ENCODE results near the gene TP53RK. TPM values are rescaled to one million over a fixed set of nuclear protein-coding genes. Genes with fewer than 3 reads are reported as not detected.

TP53RK gene
- total and polyA plus RNA-seq, 2 donors (not counting 1 experiment from before 2014, with no cell fraction given), result 3.1 to 22.5 TPM

DNA sequence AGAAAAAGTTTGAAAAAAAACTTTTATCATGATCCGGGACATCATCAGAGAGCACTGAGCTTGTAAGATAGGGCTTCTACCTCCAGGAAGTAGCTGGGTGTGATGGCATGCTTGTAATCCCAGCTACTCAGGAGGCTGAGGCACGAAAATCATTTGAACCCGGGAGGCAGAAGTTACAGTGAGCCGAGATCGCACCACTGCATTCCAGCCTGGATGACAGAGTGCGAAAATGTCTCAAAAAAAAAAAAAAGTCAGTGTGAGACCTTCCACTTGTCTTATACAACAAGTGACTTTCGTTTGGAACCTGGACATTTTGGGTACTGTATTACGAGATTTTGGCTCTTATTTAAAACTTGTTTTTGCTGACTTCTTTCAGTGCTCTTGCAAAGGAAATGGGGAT, 32.1 kb downstream of the TP53RK start:
- intact Hi-C loops (cut with micrococcal nuclease), result no loop called here
- Histone ChIP-seq H3K4me1 (ENCODE audit: control insufficient read depth in 2 of 2, insufficient read depth in 2 of 2, low read length in 2 of 2) (no peaks in the 10 kb centered on the region), H3K9me3 (ENCODE audit: control extremely low read depth in 1 of 3, control insufficient read depth in 2 of 3, insufficient read depth in 1 of 3, low read length in 2 of 3) (no peaks in the 10 kb centered on the region), H3K27ac (ENCODE audit: low read length in 2 of 2) (no peak overlapping the region), H3K79me2 (ENCODE audit: control insufficient read depth, insufficient read depth, low read length) (no peaks in the 10 kb centered on the region), H3K9ac (ENCODE audit: low read length) (no peak overlapping the region), H3K4me2 (replicated peaks; ENCODE audit: low read depth, low read length, poor library complexity, severe bottlenecking) (no peak overlapping the region), H4K20me1 (ENCODE audit: control insufficient read depth, insufficient read depth, low read length, poor library complexity, severe bottlenecking) (no peaks in the 10 kb centered on the region), H3K36me3 (replicated peaks in 1 of 2; ENCODE audit: control extremely low read depth in 1 of 2, control insufficient read depth in 1 of 2, extremely low read depth in 1 of 2, insufficient read depth in 2 of 2, low read length in 1 of 2) (no peaks in the 10 kb centered on the region), H2AFZ (ENCODE audit: insufficient read depth, low read depth, low read length, poor library complexity, severe bottlenecking) (no peak overlapping the region), H3K27me3 (replicated peaks in 1 of 4; ENCODE audit: control extremely low read depth in 1 of 4, control insufficient read depth in 3 of 4, insufficient read depth in 4 of 4, low read length in 3 of 4) (peaks cover 0 to 2% (median 0%) of the 10 kb centered on the region in 4 experiments), H3K4me3 (ENCODE audit: control extremely low read depth in 1 of 5, extremely low read depth in 1 of 5, insufficient read depth in 1 of 5, low read depth in 2 of 5, low read length in 4 of 5) (no peak overlapping the region)
- Mint-ChIP-seq H3K27ac (no peak overlapping the region), H3K4me1 (no peaks in the 10 kb centered on the region), H3K9me3 (ENCODE audit: insufficient read depth) (no peaks in the 10 kb centered on the region), H3K4me3 (no peak overlapping the region), H3K27me3 (peaks cover 32% of the 10 kb centered on the region)
- ChIA-PET POLR2A (no interaction called here), CTCF (interaction anchor here (1.1 kb wide), 1 partner anchor 22 kb away, joined by 3 read pairs; no protein-coding TSS in a partner anchor)
- ATAC-seq (ENCODE audit: low read depth) (no peak), DNase-seq (no peak)
- TF ChIP-seq EZH2 (IDR thresholded peaks at IDR 0.05; ENCODE audit: borderline replicate concordance, insufficient read depth, low read depth, low read length, poor library complexity, severe bottlenecking), result no peak
- TF ChIP-seq, protein P1, sequence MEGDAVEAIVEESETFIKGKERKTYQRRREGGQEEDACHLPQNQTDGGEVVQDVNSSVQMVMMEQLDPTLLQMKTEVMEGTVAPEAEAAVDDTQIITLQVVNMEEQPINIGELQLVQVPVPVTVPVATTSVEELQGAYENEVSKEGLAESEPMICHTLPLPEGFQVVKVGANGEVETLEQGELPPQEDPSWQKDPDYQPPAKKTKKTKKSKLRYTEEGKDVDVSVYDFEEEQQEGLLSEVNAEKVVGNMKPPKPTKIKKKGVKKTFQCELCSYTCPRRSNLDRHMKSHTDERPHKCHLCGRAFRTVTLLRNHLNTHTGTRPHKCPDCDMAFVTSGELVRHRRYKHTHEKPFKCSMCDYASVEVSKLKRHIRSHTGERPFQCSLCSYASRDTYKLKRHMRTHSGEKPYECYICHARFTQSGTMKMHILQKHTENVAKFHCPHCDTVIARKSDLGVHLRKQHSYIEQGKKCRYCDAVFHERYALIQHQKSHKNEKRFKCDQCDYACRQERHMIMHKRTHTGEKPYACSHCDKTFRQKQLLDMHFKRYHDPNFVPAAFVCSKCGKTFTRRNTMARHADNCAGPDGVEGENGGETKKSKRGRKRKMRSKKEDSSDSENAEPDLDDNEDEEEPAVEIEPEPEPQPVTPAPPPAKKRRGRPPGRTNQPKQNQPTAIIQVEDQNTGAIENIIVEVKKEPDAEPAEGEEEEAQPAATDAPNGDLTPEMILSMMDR (IDR thresholded peaks at IDR 0.05), result no peak
- 97% methylated on average over 6 of the region's 8 CpGs for WGBS (ENCODE audit: insufficient coverage)

DNA sequence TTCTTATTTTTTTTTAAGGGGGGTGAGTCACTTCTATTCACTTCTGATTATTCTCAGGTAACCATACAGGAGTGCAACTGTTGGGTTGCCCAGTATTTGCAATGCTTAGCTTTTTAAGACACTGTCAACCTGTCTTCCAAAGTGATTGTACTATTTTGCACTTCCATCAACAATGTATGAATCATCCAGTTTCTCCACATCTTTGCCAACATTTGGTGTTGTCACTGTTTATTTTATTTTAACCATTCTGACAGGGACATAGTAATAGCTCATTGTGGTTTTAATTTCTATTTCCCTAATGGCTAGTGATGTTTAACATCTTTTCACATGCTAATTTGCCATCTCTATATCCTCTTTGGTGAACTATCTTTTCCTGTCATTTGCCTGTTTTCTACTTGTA, 36.5 kb downstream of the TP53RK start:
- no peaks in the 10 kb centered on the region for H3K79me2 ChIP-seq (ENCODE audit: control insufficient read depth, insufficient read depth, low read length)
- Mint-ChIP-seq H3K9me3 (ENCODE audit: insufficient read depth) (no peaks in the 10 kb centered on the region), H3K27ac (no peak overlapping the region), H3K4me1 (no peaks in the 10 kb centered on the region), H3K4me3 (no peak overlapping the region), H3K27me3 (peaks cover 47% of the 10 kb centered on the region)
- H3K36me3 ChIP-seq (replicated peaks in 1 of 2; ENCODE audit: control extremely low read depth in 1 of 2, control insufficient read depth in 1 of 2, extremely low read depth in 1 of 2, insufficient read depth in 2 of 2, low read length in 1 of 2), result no peaks in the 10 kb centered on the region
- DNase-seq (no peak), ATAC-seq (ENCODE audit: low read depth) (no peak)
- peaks cover 0 to 4% (median 0%) of the 10 kb centered on the region in 3 donors for H3K9me3 ChIP-seq (ENCODE audit: control extremely low read depth in 1 of 3, control insufficient read depth in 2 of 3, insufficient read depth in 1 of 3, low read length in 2 of 3)
- TF ChIP-seq, protein P1 (IDR thresholded peaks at IDR 0.05), result no peak
- no peak for TF ChIP-seq EZH2 (IDR thresholded peaks at IDR 0.05; ENCODE audit: borderline replicate concordance, insufficient read depth, low read depth, low read length, poor library complexity, severe bottlenecking)
- intact Hi-C loops (cut with micrococcal nuclease), result no loop called here
- no peak overlapping the region for H2AFZ ChIP-seq (ENCODE audit: insufficient read depth, low read depth, low read length, poor library complexity, severe bottlenecking)
- POLR2A ChIA-PET, result no interaction called here
- H3K27me3 ChIP-seq (replicated peaks in 1 of 4; ENCODE audit: control extremely low read depth in 1 of 4, control insufficient read depth in 3 of 4, insufficient read depth in 4 of 4, low read length in 3 of 4), result peaks cover 0 to 32% (median 10%) of the 10 kb centered on the region in 4 experiments
- CTCF ChIA-PET, result no interaction called here
- no peak overlapping the region for H3K9ac ChIP-seq (ENCODE audit: low read length)
- no peak overlapping the region for H3K4me3 ChIP-seq (ENCODE audit: control extremely low read depth in 1 of 5, extremely low read depth in 1 of 5, insufficient read depth in 1 of 5, low read depth in 2 of 5, low read length in 4 of 5)
- H3K27ac ChIP-seq (ENCODE audit: low read length in 2 of 2), result no peak overlapping the region
- no peaks in the 10 kb centered on the region for H3K4me1 ChIP-seq (ENCODE audit: control insufficient read depth in 2 of 2, insufficient read depth in 2 of 2, low read length in 2 of 2)
- H4K20me1 ChIP-seq (ENCODE audit: control insufficient read depth, insufficient read depth, low read length, poor library complexity, severe bottlenecking), result no peaks in the 10 kb centered on the region
- H3K4me2 ChIP-seq (replicated peaks; ENCODE audit: low read depth, low read length, poor library complexity, severe bottlenecking), result no peak overlapping the region

Measured in B cell (primary cell).